Psoas muscle (tissue), 8 donors: ENCODE results near the gene C19orf67. TPM values are rescaled to one million over a fixed set of nuclear protein-coding genes. Genes with fewer than 3 reads are reported as not detected.
A peak's percentile ranks its signal among the peaks of the same experiment; 100 is the strongest.

Experiments
- ATAC-seq, 4 donors: fragments of 200-7000 bp; cut with Tn5 transposase; one replicate each; pipeline ENCODE4 v1.9.1; 2020; ENCODE audit warnings: moderate library complexity in 3 of 4, mild to moderate bottlenecking in 2 of 4
- DNase-seq, 2 donors: peaks; one replicate each; pipeline ENCODE4 v3.0.0-alpha.2; 2020
- H3K27ac ChIP-seq: fragments of 200-600 bp; one replicate; pipeline ENCODE4 v1.8.0; 2022
- H3K27me3 ChIP-seq, 3 donors: fragments of 200-600 bp in 1 of 3; one replicate each; pipeline versions ENCODE4 v1.6.1 to v1.8.0; 2013 to 2022; ENCODE audit warnings: low read length in 2 of 3, mild to moderate bottlenecking in 2 of 3, moderate library complexity in 1 of 3; ENCODE audit not compliant: insufficient read depth in 3 of 3
- H3K36me3 ChIP-seq, 2 donors: fragments of 200-600 bp in 1 of 2; one replicate each; pipeline versions ENCODE4 v1.6.1 to v1.8.0; 2013 to 2022; ENCODE audit warnings: low read depth in 1 of 2, mild to moderate bottlenecking in 1 of 2, moderate library complexity in 1 of 2; ENCODE audit not compliant: insufficient read depth in 1 of 2
- H3K4me1 ChIP-seq: fragments of 200-600 bp; one replicate; pipeline ENCODE4 v1.8.0; 2022
- H3K4me3 ChIP-seq: fragments of 200-600 bp; one replicate; pipeline ENCODE4 v1.8.0; 2022; ENCODE audit warnings: mild to moderate bottlenecking
- H3K9me3 ChIP-seq: fragments of 200-600 bp; one replicate; pipeline ENCODE4 v1.8.0; 2022
- CTCF ChIP-seq: fragments of 200-600 bp; IDR thresholded peaks from one replicate; pipeline ENCODE4 v1.8.0; 2022; ENCODE audit warnings: antibody characterized with exemption
- WGBS, 3 donors: extraction: QIAGEN DNeasy Blood & Tissue Kit; methylation state at CpG; one replicate each; pipeline versions ENCODE4 v1.1.6 to v1.1.7; 2013; 5-methylcytosine and 5-hydroxymethylcytosine counted together
- intact Hi-C, 2 donors: fragments of 100-400 bp; cut with DNase I; formaldehyde crosslinking; loops; one replicate each; pipeline versions ENCODE4 v1.11.0 to v1.14.2; 2022
- polyA plus RNA-seq, 3 donors: library from polyadenylated mRNA; stranded (reverse); fragments of 200-250 nt; gene quantifications; one replicate each; pipeline ENCODE4 v1.2.3, GENCODE V29; 2013
- total RNA-seq, 4 donors: library from RNA; stranded (reverse); fragmentation: NEBNext Ultra II Directional in 2 of 4; extraction: Animal tissue kit (Norgen Biotek cat#: 25700) in 2 of 4; gene quantifications; one replicate each; pipeline versions ENCODE4 v1.2.1 to v1.2.4, GENCODE V29; 2021 to 2023
- donor health status: healthy with polysubstance abuse.
- donor health status: DM: no; HTN: no; CAD: no; lungs with moderate emphysema.
- donor health status: Bipolar disorder and iron deficiency.
- donor health status: healthy.
- donor health status: DM: yes; HTN: yes; CAD: no.
- donor health status: DM: no; HTN: no; CAD: no.
- donor health status: DM: no; HTN: no; CAD: no.
- donor health status: DM: yes; HTN: yes; CAD: no.

C19orf67 gene
- total and polyA plus RNA-seq, 7 donors = not detected

GRCh38 chr19:14112809-14113385, 27.3 kb upstream of the C19orf67 start:
- Histone ChIP-seq H3K27ac (peak overlapping the region; percentile 88), H3K4me3 (peak overlapping the region; percentile 59), H3K27me3 (no peaks in the 10 kb centered on the region), H3K36me3 (no peaks in the 10 kb centered on the region), H3K4me1 (peaks cover 55% of the 10 kb centered on the region), H3K9me3 (no peaks in the 10 kb centered on the region)
- TF ChIP-seq CTCF = no peak
- DNase-seq (peak; percentile 72 to 79), ATAC-seq (peak in 1 of 4 donors; percentile 27)
- intact Hi-C loops = no loop called here
- WGBS, 3 donors = 7 to 17% (median 14%) methylated on average over 12 of the region's 12 CpGs

- no peak for TF ChIP-seq CTCF
- H3K4me1 ChIP-seq = peaks cover 62% of the 10 kb centered on the region
- intact Hi-C loops = no loop called here
- 28 to 38% (median 35%) methylated on average over 12 of the region's 12 CpGs for WGBS, 3 donors
- H3K36me3 ChIP-seq = peaks cover 0 to 4% of the 10 kb centered on the region in 2 donors
- H3K9me3 ChIP-seq = no peaks in the 10 kb centered on the region
- ATAC-seq = no peak
- no peaks in the 10 kb centered on the region for H3K27me3 ChIP-seq
- H3K4me3 ChIP-seq = peak overlapping the region; percentile 59
- peak in 1 of 2 donors; percentile 56 for DNase-seq
- peak overlapping the region; percentile 88 for H3K27ac ChIP-seq
These were observed 26.6 kb upstream of the C19orf67 start for GRCh38 chr19:14112051-14112808.

GRCh38 chr19:14111486-14111885, 25.9 kb upstream of the C19orf67 start:
- Histone ChIP-seq H3K36me3 (peaks cover 0 to 11% of the 10 kb centered on the region in 2 donors), H3K9me3 (no peaks in the 10 kb centered on the region), H3K4me1 (peaks cover 63% of the 10 kb centered on the region), H3K4me3 (no peak overlapping the region), H3K27ac (peak overlapping the region; percentile 21), H3K27me3 (no peaks in the 10 kb centered on the region)
- intact Hi-C loops = no loop called here
- no peak for TF ChIP-seq CTCF
- ATAC-seq = no peak
- DNase-seq = no peak
- WGBS, 3 donors = 93 to 100% (median 94%) methylated on average over 1 of the region's 1 CpG

- no peak for TF ChIP-seq CTCF
- Histone ChIP-seq H3K27me3 (no peaks in the 10 kb centered on the region), H3K4me1 (peaks cover 55% of the 10 kb centered on the region), H3K9me3 (no peaks in the 10 kb centered on the region), H3K4me3 (no peak overlapping the region), H3K36me3 (peaks cover 0 to 19% of the 10 kb centered on the region in 2 donors), H3K27ac (no peak overlapping the region)
- WGBS, 3 donors = 50 to 61% (median 56%) methylated on average over 2 of the region's 2 CpGs
- no peak for ATAC-seq
- intact Hi-C loops = no loop called here
- no peak for DNase-seq
These were observed 25.1 kb upstream of the C19orf67 start for GRCh38 chr19:14110650-14111049.
